ENCODE data around the gene ARID3A. TPM values are rescaled to one million over a fixed set of nuclear protein-coding genes. Genes with fewer than 3 reads are reported as not detected.

The ARID3A gene
- total RNA-seq, 2 donors from 2014 or later = 8.1 to 11.8 TPM

GRCh38 chr19:966485-967088 lies 40.8 kb downstream of the ARID3A start:
- H3K9me3 ChIP-seq (ENCODE audit: control insufficient read depth, low read length, poor library complexity, severe bottlenecking) = peaks cover 3% of the 10 kb centered on the region
- Mint-ChIP-seq H3K36me3 (ENCODE audit: low read depth) (peaks cover 2% of the 10 kb centered on the region), H3K27me3 (no peaks in the 10 kb centered on the region), H3K4me3 (peak overlapping the region; percentile 5), H3K27ac (peak overlapping the region; percentile 16), H3K4me1 (peaks cover 2% of the 10 kb centered on the region)
- DNase-seq (no peak), ATAC-seq (no peak)

GRCh38 chr19:970695-971094 lies 44.9 kb downstream of the ARID3A start:
- ATAC-seq = no peak
- H3K27ac Mint-ChIP-seq = peak overlapping the region; percentile 27
- no peak for DNase-seq
- peaks cover 3% of the 10 kb centered on the region for H3K9me3 ChIP-seq (ENCODE audit: control insufficient read depth, low read length, poor library complexity, severe bottlenecking)
- H3K27me3 Mint-ChIP-seq = no peaks in the 10 kb centered on the region
- H3K4me3 Mint-ChIP-seq = peak overlapping the region; percentile 66
- H3K4me1 Mint-ChIP-seq = no peaks in the 10 kb centered on the region
- peaks cover 3% of the 10 kb centered on the region for H3K36me3 Mint-ChIP-seq (ENCODE audit: low read depth)

GRCh38 chr19:971795-972194 lies 46.0 kb downstream of the ARID3A start:
- Mint-ChIP-seq H3K4me3 (no peak overlapping the region), H3K27ac (no peak overlapping the region), H3K27me3 (no peaks in the 10 kb centered on the region), H3K36me3 (ENCODE audit: low read depth) (peaks cover 3% of the 10 kb centered on the region), H3K4me1 (no peaks in the 10 kb centered on the region)
- ATAC-seq (no peak), DNase-seq (no peak)
- peaks cover 3% of the 10 kb centered on the region for H3K9me3 ChIP-seq (ENCODE audit: control insufficient read depth, low read length, poor library complexity, severe bottlenecking)

GRCh38 chr19:972281-972680 lies 46.4 kb downstream of the ARID3A start:
- Mint-ChIP-seq H3K27ac (no peak overlapping the region), H3K4me3 (no peak overlapping the region), H3K27me3 (no peaks in the 10 kb centered on the region), H3K36me3 (ENCODE audit: low read depth) (peaks cover 3% of the 10 kb centered on the region), H3K4me1 (no peaks in the 10 kb centered on the region)
- H3K9me3 ChIP-seq (ENCODE audit: control insufficient read depth, low read length, poor library complexity, severe bottlenecking) = peaks cover 3% of the 10 kb centered on the region
- DNase-seq (no peak), ATAC-seq (no peak)

- Mint-ChIP-seq H3K27ac (no peak overlapping the region), H3K27me3 (no peaks in the 10 kb centered on the region), H3K4me3 (no peak overlapping the region), H3K4me1 (no peaks in the 10 kb centered on the region), H3K36me3 (ENCODE audit: low read depth) (peaks cover 3% of the 10 kb centered on the region)
- ATAC-seq = no peak
- H3K9me3 ChIP-seq (ENCODE audit: control insufficient read depth, low read length, poor library complexity, severe bottlenecking) = peaks cover 3% of the 10 kb centered on the region
- DNase-seq = no peak
These were observed 48.1 kb downstream of the ARID3A start for GRCh38 chr19:973726-974563.

GRCh38 chr19:974564-975257 lies 48.9 kb downstream of the ARID3A start:
- H3K9me3 ChIP-seq (ENCODE audit: control insufficient read depth, low read length, poor library complexity, severe bottlenecking) = peaks cover 3% of the 10 kb centered on the region
- no peak overlapping the region for H3K27ac Mint-ChIP-seq
- H3K4me3 Mint-ChIP-seq = no peak overlapping the region
- H3K36me3 Mint-ChIP-seq (ENCODE audit: low read depth) = peaks cover 3% of the 10 kb centered on the region
- DNase-seq = no peak
- no peaks in the 10 kb centered on the region for H3K4me1 Mint-ChIP-seq
- H3K27me3 Mint-ChIP-seq = no peaks in the 10 kb centered on the region
- ATAC-seq = no peak

- ATAC-seq (no peak), DNase-seq (no peak)
- Mint-ChIP-seq H3K4me3 (no peak overlapping the region), H3K36me3 (ENCODE audit: low read depth) (peaks cover 3% of the 10 kb centered on the region), H3K4me1 (no peaks in the 10 kb centered on the region), H3K27ac (no peak overlapping the region), H3K27me3 (no peaks in the 10 kb centered on the region)
- H3K9me3 ChIP-seq (ENCODE audit: control insufficient read depth, low read length, poor library complexity, severe bottlenecking) = no peaks in the 10 kb centered on the region
These were observed 50.6 kb downstream of the ARID3A start for GRCh38 chr19:976476-976875.

GRCh38 chr19:977058-977464 lies 51.2 kb downstream of the ARID3A start:
- ATAC-seq = no peak
- no peak for DNase-seq
- Mint-ChIP-seq H3K27ac (no peak overlapping the region), H3K4me3 (no peak overlapping the region), H3K4me1 (no peaks in the 10 kb centered on the region), H3K27me3 (no peaks in the 10 kb centered on the region), H3K36me3 (ENCODE audit: low read depth) (peaks cover 3% of the 10 kb centered on the region)
- no peaks in the 10 kb centered on the region for H3K9me3 ChIP-seq (ENCODE audit: control insufficient read depth, low read length, poor library complexity, severe bottlenecking)

- DNase-seq (no peak), ATAC-seq (no peak)
- H3K4me3 Mint-ChIP-seq = no peak overlapping the region
These were observed 53.5 kb downstream of the ARID3A start for GRCh38 chr19:979318-979741.

GRCh38 chr19:980133-980998 lies 54.5 kb downstream of the ARID3A start:
- H3K9me3 ChIP-seq (ENCODE audit: control insufficient read depth, low read length, poor library complexity, severe bottlenecking) = no peaks in the 10 kb centered on the region
- ATAC-seq = no peak
- peaks cover 8% of the 10 kb centered on the region for H3K4me1 Mint-ChIP-seq
- no peak overlapping the region for H3K4me3 Mint-ChIP-seq
- H3K27ac Mint-ChIP-seq = no peak overlapping the region
- DNase-seq = no peak
- H3K27me3 Mint-ChIP-seq = no peaks in the 10 kb centered on the region
- no peaks in the 10 kb centered on the region for H3K36me3 Mint-ChIP-seq (ENCODE audit: low read depth)

More at GRCh38 chr19:979318-979741, 53.5 kb downstream of the ARID3A start:
- H3K27me3 Mint-ChIP-seq = no peaks in the 10 kb centered on the region
- H3K27ac Mint-ChIP-seq = no peak overlapping the region
- H3K36me3 Mint-ChIP-seq (ENCODE audit: low read depth) = no peaks in the 10 kb centered on the region
- H3K9me3 ChIP-seq (ENCODE audit: control insufficient read depth, low read length, poor library complexity, severe bottlenecking) = no peaks in the 10 kb centered on the region
- H3K4me1 Mint-ChIP-seq = peaks cover 2% of the 10 kb centered on the region

- Mint-ChIP-seq H3K27me3 (no peaks in the 10 kb centered on the region), H3K4me1 (peaks cover 15% of the 10 kb centered on the region)
- ATAC-seq = peak; percentile 72
These were observed 56.8 kb downstream of the ARID3A start for GRCh38 chr19:982567-983170.

GRCh38 chr19:984165-984967 lies 58.5 kb downstream of the ARID3A start, which contains the start of gene WDR18:
Gene WDR18 (plus strand): TSS chr19:984345. CDS start chr19:984354, 9 bp downstream.
- ATAC-seq (peak; percentile 89), DNase-seq (peak; percentile 75 to 82 (median 78))
- Mint-ChIP-seq H3K27ac (peak within 1 kb of the TSS; percentile 94), H3K27me3 (no peaks in the 10 kb centered on the region), H3K4me1 (peaks cover 15% of the 10 kb centered on the region), H3K4me3 (peak within 1 kb of the TSS; percentile 98), H3K36me3 (ENCODE audit: low read depth) (no peaks in the 10 kb centered on the region)
- H3K9me3 ChIP-seq (ENCODE audit: control insufficient read depth, low read length, poor library complexity, severe bottlenecking) = no peaks in the 10 kb centered on the region

More at GRCh38 chr19:982567-983170, 56.8 kb downstream of the ARID3A start:
- H3K9me3 ChIP-seq (ENCODE audit: control insufficient read depth, low read length, poor library complexity, severe bottlenecking) = no peaks in the 10 kb centered on the region
- Mint-ChIP-seq H3K27ac (no peak overlapping the region), H3K36me3 (ENCODE audit: low read depth) (no peaks in the 10 kb centered on the region), H3K4me3 (peak overlapping the region; percentile 21)
- peak; percentile 68 to 76 (median 71) for DNase-seq
